Stimulated activated CD4-positive, alpha-beta T cell treated with anti-CD3 and anti-CD28 coated beads, Interleukin-1b, Interleukin-23, amount 100 ng/mL, for 24 hours (primary cell): ENCODE measurements around the gene PCCA.
A peak's percentile ranks its signal among the peaks of the same experiment; 100 is the strongest.
"Not testable (repeated sequence)": the region's sequence is repeated elsewhere in the genome, so short reads cannot be mapped to it uniquely, and the experiment has no call there.

Source experiments
- DNase-seq, 4 experiments: peaks; one replicate each; pipeline ENCODE4 v3.0.0-alpha.2; 2020; ENCODE audit warnings: low read depth in 4 of 4, low spot score in 1 of 4

The PCCA gene

GRCh38 chr13:100096526-100096925, 7.6 kb downstream of the PCCA start:
- no peak for DNase-seq

GRCh38 chr13:100097821-100098220, 8.9 kb downstream of the PCCA start:
- no peak for DNase-seq

- no peak for DNase-seq
These were observed 9.7 kb downstream of the PCCA start for GRCh38 chr13:100098445-100099116.

- not testable (repeated sequence) for DNase-seq
These were observed 10.2 kb downstream of the PCCA start for GRCh38 chr13:100099117-100099445.

- no peak for DNase-seq
These were observed 11.4 kb downstream of the PCCA start for GRCh38 chr13:100100115-100100879.

- no peak for DNase-seq
These were observed 13.1 kb downstream of the PCCA start for GRCh38 chr13:100102042-100102441.

- no peak for DNase-seq
These were observed 17.1 kb downstream of the PCCA start for GRCh38 chr13:100106005-100106404.

- no peak for DNase-seq
These were observed 17.8 kb downstream of the PCCA start for GRCh38 chr13:100106705-100107104.

GRCh38 chr13:100108913-100109507, 20.1 kb downstream of the PCCA start:
- DNase-seq, result no peak

GRCh38 chr13:100110269-100110668, 21.4 kb downstream of the PCCA start:
- DNase-seq, result no peak

GRCh38 chr13:100112186-100112838, 23.4 kb downstream of the PCCA start:
- DNase-seq, result no peak

- DNase-seq, result no peak
These were observed 26.9 kb downstream of the PCCA start for GRCh38 chr13:100115693-100116254.

GRCh38 chr13:100124265-100124664, 35.4 kb downstream of the PCCA start:
- no peak for DNase-seq

GRCh38 chr13:100125946-100126345, 37.1 kb downstream of the PCCA start:
- no peak for DNase-seq

- DNase-seq, result peak in 1 of 4 experiments; percentile 6
These were observed 39.5 kb downstream of the PCCA start for GRCh38 chr13:100128373-100128772.

GRCh38 chr13:100128838-100129237, 39.9 kb downstream of the PCCA start:
- no peak for DNase-seq

- DNase-seq, result no peak
These were observed 40.7 kb downstream of the PCCA start for GRCh38 chr13:100129605-100130004.

GRCh38 chr13:100130092-100130491, 41.2 kb downstream of the PCCA start:
- no peak for DNase-seq

GRCh38 chr13:100130930-100131511, 42.1 kb downstream of the PCCA start:
- no peak for DNase-seq

GRCh38 chr13:100131863-100132574, 43.1 kb downstream of the PCCA start:
- DNase-seq, result peak in 2 of 4 experiments; percentile 10 to 38
